GM19351 (cell line): ENCODE measurements around the gene PRKAG1.

Source experiments
- ATAC-seq: cut with Tn5 transposase; IDR thresholded peaks from one replicate; pipeline ENCODE4 v1.9.1; 2021; ENCODE audit warnings: mild to moderate bottlenecking, moderate library complexity; ENCODE audit not compliant: unreplicated experiment

The PRKAG1 gene

GRCh38 chr12:49015196-49015595, 3.4 kb downstream of the PRKAG1 start:
- ATAC-seq: no peak

GRCh38 chr12:49014547-49014946, 4.0 kb downstream of the PRKAG1 start:
- ATAC-seq: no peak

DNA sequence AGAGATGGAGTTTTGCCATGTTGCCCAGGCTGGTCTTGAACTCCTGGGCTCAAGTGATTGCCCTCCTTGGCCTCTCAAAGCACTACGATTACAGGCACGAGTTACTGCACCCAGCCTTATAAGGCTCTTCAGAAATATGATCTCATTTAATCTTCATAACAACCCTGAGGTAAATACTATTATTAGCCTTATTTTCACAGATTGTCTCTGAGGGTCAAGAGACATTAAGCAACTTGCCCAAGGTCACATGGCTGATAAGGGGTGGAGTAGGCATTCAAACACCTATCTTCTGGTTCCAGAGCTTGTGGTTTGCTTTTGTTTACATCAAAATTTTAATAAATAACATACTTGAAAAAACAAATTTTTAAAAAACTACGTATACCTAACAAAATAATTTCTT, 5.1 kb downstream of the PRKAG1 start:
- ATAC-seq: no peak

DNA sequence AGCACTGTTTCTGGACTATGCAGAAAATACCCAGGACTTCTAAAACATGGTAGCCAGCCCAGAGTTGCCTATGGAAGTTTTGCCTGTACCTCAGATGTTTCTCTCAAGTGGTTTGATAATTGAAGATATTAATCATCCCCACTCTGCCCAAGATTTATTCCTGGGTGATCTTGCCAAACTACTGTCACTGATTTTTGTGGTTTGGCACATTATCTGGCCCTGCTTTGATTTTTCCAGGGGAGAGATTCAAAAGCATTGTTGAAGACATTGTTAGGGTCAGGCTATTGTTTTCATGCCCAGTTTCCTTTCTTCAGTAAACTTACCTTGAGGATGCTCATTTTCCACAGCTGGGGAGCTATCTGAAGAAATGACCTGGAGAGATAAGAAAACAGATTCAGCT, 5.8 kb downstream of the PRKAG1 start:
- no peak for ATAC-seq

DNA sequence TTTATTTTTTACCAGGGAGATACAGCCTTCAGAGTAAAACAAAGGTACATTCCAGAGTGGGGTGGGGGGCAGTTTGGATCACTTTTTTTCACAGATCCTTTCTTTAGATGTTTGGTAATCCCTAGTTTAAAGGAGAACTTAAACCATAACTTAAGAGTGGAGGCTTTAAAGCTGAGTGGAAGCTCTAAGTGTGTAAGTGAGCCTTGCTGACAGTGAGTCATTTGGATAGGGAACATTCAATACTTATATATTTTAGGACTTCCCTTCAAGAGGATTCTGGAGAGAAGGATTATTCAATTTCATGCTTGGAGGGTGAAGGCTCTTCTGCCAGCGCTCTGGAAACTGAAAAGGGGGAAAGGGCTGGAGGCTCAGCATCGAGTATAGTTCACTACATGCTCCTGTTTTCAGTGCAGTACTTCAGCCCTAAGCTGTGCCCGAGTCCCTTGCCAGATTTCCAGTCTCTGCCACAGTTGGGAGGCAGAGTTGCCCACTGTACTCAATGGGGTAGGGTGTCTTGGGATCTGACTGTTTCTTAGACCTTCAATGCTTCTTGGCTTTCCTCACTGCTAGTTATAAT, 8.4 kb downstream of the PRKAG1 start:
- ATAC-seq: no peak

DNA sequence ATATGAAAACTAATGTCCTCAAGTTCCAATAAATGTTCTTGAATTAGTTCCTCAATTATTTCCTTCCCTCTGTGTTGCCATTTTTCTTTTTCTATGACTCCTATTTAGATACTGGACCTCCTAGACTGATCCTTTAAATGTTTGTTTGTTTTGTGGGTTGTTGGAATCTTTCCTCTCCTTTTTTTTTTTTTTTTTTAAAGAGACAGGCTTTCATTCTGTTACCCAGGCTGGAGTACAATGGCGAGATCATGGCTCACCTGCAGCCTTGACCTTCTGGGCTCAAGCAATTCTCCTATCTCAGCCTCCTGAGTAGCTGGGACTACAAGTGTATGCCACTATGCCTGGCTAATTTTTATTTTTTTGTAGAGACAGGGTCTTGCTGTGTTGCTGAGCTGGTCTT, 9.6 kb downstream of the PRKAG1 start:
- no peak for ATAC-seq

- no peak for ATAC-seq
These were observed 18.2 kb downstream of the PRKAG1 start for GRCh38 chr12:49000346-49000745.

GRCh38 chr12:48999371-49000131, 19.0 kb downstream of the PRKAG1 start, which contains the start of gene DDN:
Gene DDN (minus strand): TSS chr12:48999375. CDS start chr12:48999287, 88 bp downstream.
- peak; percentile 42 for ATAC-seq

GRCh38 chr12:48998497-48999353, 19.9 kb downstream of the PRKAG1 start:
- ATAC-seq: peak; percentile 20

DNA sequence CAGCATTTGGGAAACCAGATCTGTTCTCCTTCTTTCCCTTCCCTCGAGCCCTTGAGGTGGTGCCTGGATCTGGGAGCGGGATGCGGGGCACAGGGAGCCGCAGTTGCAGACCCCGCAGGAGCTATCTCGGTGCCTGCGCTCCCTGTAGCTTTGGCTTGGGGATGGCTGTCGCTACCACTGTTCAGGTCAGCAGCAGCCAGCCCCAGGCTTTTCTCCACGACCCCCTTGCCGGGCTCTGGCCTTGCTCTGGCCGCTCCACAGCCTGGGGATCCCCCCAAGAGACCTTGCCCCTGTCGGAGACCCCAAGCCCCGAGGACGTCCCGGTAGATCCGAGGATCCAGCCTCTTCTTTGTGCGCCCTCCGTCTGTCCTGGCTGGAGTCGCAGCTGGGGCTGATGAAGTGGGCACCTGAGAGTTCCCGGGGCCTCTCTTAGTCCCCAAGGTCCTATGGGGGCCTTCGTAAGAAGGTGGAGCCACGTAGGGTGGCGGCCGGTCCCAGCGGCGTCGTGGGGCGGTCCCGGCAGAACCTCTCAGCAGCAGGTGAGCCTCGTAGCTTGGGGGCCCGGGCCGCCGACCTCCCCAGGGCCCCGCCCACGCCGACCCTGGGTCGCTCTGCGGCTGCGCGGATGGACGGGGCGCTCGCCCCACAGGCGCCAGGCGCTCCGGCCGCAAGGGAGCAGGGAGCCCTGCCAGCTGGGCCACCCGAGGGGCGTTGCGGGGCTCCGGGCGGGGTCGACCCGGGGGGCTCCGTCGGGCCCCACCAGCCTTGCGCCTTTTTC, 20.7 kb downstream of the PRKAG1 start:
- ATAC-seq: peak; percentile 44

DNA sequence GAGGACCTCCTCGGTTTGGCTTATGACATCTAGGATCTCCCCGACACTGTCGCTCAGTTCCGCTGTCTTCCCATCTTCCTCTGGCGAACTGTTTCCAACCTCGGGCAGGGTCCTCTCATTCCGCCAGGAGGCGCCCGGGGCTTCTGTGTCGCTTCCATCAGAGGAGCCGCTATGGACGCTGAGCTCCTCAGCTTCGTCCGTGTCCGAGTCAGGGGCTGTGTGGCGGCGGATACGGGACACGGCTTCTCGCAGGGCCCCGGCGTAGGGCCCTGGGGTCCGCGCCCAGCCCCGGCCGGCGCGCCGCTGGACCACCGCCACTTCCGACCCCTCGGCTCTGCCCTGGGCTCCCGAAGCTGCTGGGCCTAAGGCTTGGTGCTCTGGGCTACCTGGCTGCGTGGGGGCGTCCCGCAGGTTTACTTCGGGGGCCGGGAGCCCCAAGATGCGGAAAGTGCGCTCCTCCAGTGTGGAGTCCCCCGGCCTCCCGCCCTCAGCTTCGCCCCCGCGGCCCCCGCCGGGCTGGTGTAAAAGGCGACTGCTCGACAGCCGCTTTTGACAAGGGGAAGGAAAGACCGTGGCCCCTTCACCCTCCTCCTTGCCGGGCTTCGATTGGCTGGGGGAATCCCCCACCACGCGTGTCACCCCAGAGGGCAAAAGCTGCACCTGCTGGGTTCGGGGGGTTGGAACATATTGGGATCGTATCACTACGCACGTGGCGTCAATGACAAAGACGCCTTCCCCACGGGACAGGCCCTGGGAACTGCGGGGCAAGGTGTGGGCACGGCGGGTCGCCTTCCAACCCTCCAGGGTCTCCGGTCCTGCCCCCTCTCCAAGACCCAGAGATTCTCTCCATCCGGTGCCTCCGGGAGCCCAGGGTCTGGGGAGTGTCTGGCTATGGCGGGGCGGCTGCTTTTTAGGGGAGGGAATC, 21.5 kb downstream of the PRKAG1 start:
- ATAC-seq: no peak

- ATAC-seq: no peak
These were observed 23.3 kb downstream of the PRKAG1 start for GRCh38 chr12:48995086-48995879.

DNA sequence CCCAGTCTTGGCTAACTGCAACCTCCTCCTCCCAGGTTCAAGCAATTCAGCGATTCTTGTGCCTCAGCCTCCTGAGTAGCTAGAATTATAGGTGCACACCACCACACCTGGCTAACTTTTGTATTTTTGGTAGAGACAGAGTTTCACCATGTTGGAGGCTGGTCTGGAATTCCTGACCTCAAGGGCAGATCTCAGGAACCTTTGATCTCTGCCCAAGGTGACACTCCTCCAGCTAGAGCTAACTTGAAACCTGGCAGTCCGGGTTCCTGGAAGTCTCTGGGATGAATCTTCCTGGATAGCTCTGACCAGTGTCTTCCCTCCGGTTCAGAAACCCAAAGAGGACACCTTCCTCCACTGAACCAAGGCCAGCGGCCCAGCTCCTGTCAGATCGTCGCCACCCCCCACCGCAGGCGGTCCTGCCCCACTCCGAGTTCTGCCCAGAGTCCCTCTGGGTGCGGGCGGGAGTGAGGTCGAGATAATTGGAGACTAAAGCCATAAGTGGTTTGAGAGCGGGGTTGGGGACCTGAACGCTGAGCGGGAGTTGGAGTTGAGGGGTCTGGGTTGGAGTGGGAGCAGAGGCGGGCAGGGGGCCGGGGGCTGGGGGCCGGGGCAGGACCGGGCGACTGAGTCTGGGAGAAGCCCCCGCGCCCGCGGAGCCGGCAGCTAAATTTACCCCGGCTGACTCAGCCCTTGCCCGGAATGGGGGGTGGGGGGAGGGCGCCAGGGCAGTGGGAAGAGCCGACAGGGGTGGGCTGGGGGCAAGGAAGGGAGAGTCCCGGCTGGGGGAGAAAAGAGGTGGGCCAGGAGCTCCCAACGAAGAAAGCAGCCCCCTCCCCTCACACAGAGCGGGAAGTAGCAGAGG, 24.1 kb downstream of the PRKAG1 start:
- no peak for ATAC-seq

GRCh38 chr12:48993787-48994186, 24.8 kb downstream of the PRKAG1 start:
- ATAC-seq: no peak

- no peak for ATAC-seq
These were observed 27.1 kb downstream of the PRKAG1 start for GRCh38 chr12:48991247-48992050.

DNA sequence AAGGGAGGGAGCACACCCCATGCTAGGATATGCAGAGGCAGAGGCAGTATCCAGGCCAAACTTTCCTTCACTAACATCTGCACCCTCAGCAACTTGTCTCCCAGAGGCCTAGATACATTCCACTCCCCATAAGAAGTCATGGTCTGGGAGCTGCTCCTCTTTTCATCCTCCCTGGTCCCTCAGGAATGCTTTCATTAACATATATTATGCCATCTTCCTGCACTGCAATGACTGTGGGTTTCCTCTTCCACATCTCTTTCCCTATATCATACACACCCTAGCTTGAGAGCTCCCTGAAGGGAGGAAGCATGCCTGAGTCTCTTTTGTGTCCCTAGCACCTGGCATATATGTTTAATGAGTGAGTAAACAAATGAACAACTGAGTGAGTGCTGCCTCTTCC, 28.0 kb downstream of the PRKAG1 start:
- no peak for ATAC-seq

GRCh38 chr12:48988030-48988649, 30.4 kb downstream of the PRKAG1 start:
- peak; percentile 47 for ATAC-seq
